Thyroid gland (tissue), 4 donors: Measurements from ENCODE around the gene FMO2. TPM values are rescaled to one million over a fixed set of nuclear protein-coding genes. Genes with fewer than 3 reads are reported as not detected.
A peak's percentile ranks its signal among the peaks of the same experiment; 100 is the strongest.

Experiments used
- DNase-seq, 2 donors: peaks; one replicate each; pipeline ENCODE4 v3.0.0-alpha.2; 2019
- H3K27ac ChIP-seq, 3 donors: fragments of 200-600 bp; sonication (generic); 1 replicate in 2 of 3; 2 replicates in 1 of 3; pipeline ENCODE4 v1.5.1; 2016 to 2019; ENCODE audit warnings: mild to moderate bottlenecking in 1 of 3, moderate library complexity in 1 of 3
- H3K27me3 ChIP-seq: fragments of 200-600 bp; sonication (generic); one replicate; pipeline ENCODE4 v1.5.1; 2019
- H3K36me3 ChIP-seq, 2 donors: fragments of 200-600 bp; sonication (generic); one replicate each; pipeline ENCODE4 v1.5.1; 2016 to 2019
- H3K4me1 ChIP-seq, 2 donors: fragments of 200-600 bp; sonication (generic); one replicate each; pipeline ENCODE4 v1.5.1; 2017 to 2019
- H3K4me3 ChIP-seq, 3 donors: fragments of 200-600 bp; sonication (generic); replicated peaks in 1 of 3; 1 replicate in 2 of 3; 2 replicates in 1 of 3; pipeline ENCODE4 v1.5.1; 2016; ENCODE audit warnings: mild to moderate bottlenecking in 1 of 3
- H3K9me3 ChIP-seq: fragments of 200-600 bp; sonication (generic); one replicate; pipeline ENCODE4 v1.5.1; 2017
- CTCF ChIP-seq, 6 experiments: fragments of 200-600 bp in 3 of 6; fragments of 450-650 bp in 3 of 6; sonication (generic) in 3 of 6; IDR thresholded peaks; one replicate each; pipeline ENCODE4 v1.5.1; 2016 to 2019; ENCODE audit warnings: antibody characterized with exemption in 6 of 6, mild to moderate bottlenecking in 2 of 6, inconsistent platforms in 1 of 6, moderate library complexity in 1 of 6
- POLR2A ChIP-seq, 2 donors: fragments of 450-650 bp; IDR thresholded peaks; one replicate each; pipeline ENCODE4 v1.6.1; 2017; ENCODE audit warnings: antibody characterized with exemption in 2 of 2, mild to moderate bottlenecking in 2 of 2, moderate library complexity in 1 of 2
- WGBS, 2 donors: methylation state at CpG; one replicate each; pipeline ENCODE4 v1.1.5; 2017; 5-methylcytosine and 5-hydroxymethylcytosine counted together
- intact Hi-C: fragments of 100-400 bp; cut with DNase I; formaldehyde crosslinking; loops from one replicate; pipeline ENCODE4 v1.15.1; 2023
- total RNA-seq, 4 donors: library from RNA; depleted of rRNA; stranded (reverse); fragments of >200 nt; gene quantifications; one replicate each; pipeline ENCODE4 v1.2.3, GENCODE V29; 2016

The FMO2 gene
- total RNA-seq, 4 donors from 2014 or later: 13.8 to 128 (median 14.5) TPM

DNA sequence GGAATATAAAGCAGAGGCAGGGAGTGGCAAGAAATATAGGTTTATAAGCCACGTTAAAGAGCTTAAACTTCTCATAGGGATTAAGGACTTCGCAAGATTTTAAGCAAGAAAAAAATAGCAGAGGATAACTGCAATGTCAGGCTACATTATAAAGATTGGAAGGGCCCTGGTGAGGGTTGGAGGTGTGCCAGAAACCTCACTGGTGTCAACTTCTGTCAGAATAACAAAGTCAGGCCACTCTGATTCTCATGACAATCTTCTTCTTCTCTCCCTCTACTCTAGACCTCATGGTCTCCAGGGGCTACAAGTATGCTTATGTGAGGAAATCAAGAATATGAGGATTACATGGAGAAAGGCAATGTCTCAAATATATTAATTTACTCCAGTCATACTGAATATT, 32.6 kb upstream of the FMO2 start:
- Histone ChIP-seq H3K27me3 (no peaks in the 10 kb centered on the region), H3K4me1 (no peaks in the 10 kb centered on the region), H3K27ac (no peak overlapping the region), H3K36me3 (no peaks in the 10 kb centered on the region), H3K9me3 (no peaks in the 10 kb centered on the region), H3K4me3 (no peak overlapping the region)
- intact Hi-C loops: no loop called here
- TF ChIP-seq CTCF (IDR thresholded peaks at IDR 0.05): no peak
- peak; percentile 4 to 8 for DNase-seq
- WGBS, 2 donors: 75 to 78% methylated on average over 2 of the region's 2 CpGs

DNA sequence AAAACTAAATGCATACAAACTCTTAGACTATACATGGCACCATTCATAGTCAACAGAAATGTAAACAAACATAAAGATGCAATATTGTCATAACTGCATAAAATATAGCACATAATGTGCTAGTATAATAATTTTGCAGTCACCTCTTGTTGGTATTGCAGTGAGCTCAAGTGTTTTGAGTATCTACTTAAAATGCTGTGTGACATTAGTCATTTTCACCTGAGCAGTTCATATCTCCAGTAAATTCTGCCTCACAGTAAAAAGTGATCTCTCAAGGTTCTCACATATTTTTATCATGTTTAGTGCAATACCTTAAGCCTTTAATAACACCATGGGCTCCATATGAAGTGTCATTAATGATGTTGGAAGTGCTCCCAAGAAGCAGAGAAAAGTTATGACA, 29.6 kb upstream of the FMO2 start:
- Histone ChIP-seq H3K4me3 (no peak overlapping the region), H3K36me3 (no peaks in the 10 kb centered on the region), H3K9me3 (no peaks in the 10 kb centered on the region), H3K27me3 (no peaks in the 10 kb centered on the region), H3K27ac (no peak overlapping the region), H3K4me1 (no peaks in the 10 kb centered on the region)
- no peak for DNase-seq
- intact Hi-C loops: no loop called here
- TF ChIP-seq POLR2A (IDR thresholded peaks at IDR 0.05): no peak

GRCh38 chr1:171158096-171158495, 27.0 kb upstream of the FMO2 start:
- no peak for DNase-seq
- Histone ChIP-seq H3K9me3 (no peaks in the 10 kb centered on the region), H3K36me3 (no peaks in the 10 kb centered on the region), H3K4me3 (no peak overlapping the region), H3K27ac (no peak overlapping the region), H3K4me1 (no peaks in the 10 kb centered on the region), H3K27me3 (no peaks in the 10 kb centered on the region)
- WGBS, 2 donors: 81 to 83% methylated on average over 5 of the region's 5 CpGs
- TF ChIP-seq CTCF (IDR thresholded peaks at IDR 0.05) (no peak), POLR2A (IDR thresholded peaks at IDR 0.05) (no peak)
- intact Hi-C loops: no loop called here

DNA sequence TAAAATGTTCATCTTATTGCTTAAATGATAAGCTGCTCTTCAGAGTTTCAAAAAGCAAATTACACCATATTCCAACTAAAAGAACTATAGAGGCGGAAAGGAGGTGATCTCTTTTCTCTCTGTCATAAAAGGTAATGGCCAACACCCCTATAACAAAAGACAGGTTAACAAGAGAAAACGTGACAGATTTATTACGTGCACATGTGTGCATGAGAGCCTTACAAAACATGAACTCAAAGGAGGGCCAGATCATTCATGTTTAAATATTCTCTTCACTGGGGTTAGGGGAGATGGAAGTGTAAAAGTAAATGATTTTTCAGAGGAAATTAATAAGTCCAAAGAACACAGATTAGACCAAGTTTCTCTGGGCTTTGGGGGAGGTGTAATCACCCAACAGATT, 26.5 kb upstream of the FMO2 start:
- Histone ChIP-seq H3K27ac (no peak overlapping the region), H3K27me3 (no peaks in the 10 kb centered on the region), H3K4me1 (no peaks in the 10 kb centered on the region), H3K9me3 (no peaks in the 10 kb centered on the region), H3K36me3 (no peaks in the 10 kb centered on the region), H3K4me3 (no peak overlapping the region)
- intact Hi-C loops: no loop called here
- DNase-seq: no peak
- TF ChIP-seq POLR2A (IDR thresholded peaks at IDR 0.05): no peak
- TF ChIP-seq CTCF (IDR thresholded peaks at IDR 0.05): no peak
- WGBS, 2 donors: 85 to 88% methylated on average over 3 of the region's 3 CpGs

GRCh38 chr1:171159148-171159547, 26.0 kb upstream of the FMO2 start:
- no peaks in the 10 kb centered on the region for H3K9me3 ChIP-seq
- H3K27ac ChIP-seq: no peak overlapping the region
- no peak for DNase-seq
- 82 to 85% methylated on average over 2 of the region's 2 CpGs for WGBS, 2 donors
- H3K36me3 ChIP-seq: no peaks in the 10 kb centered on the region
- no peaks in the 10 kb centered on the region for H3K4me1 ChIP-seq
- TF ChIP-seq POLR2A (IDR thresholded peaks at IDR 0.05) (no peak), CTCF (IDR thresholded peaks at IDR 0.05) (no peak)
- no peaks in the 10 kb centered on the region for H3K27me3 ChIP-seq
- intact Hi-C loops: no loop called here
- no peak overlapping the region for H3K4me3 ChIP-seq

- Histone ChIP-seq H3K4me3 (no peak overlapping the region), H3K4me1 (no peaks in the 10 kb centered on the region), H3K27me3 (no peaks in the 10 kb centered on the region), H3K27ac (no peak overlapping the region), H3K9me3 (no peaks in the 10 kb centered on the region), H3K36me3 (no peaks in the 10 kb centered on the region)
- no peak for TF ChIP-seq POLR2A (IDR thresholded peaks at IDR 0.05)
- no peak for TF ChIP-seq CTCF (IDR thresholded peaks at IDR 0.05)
- WGBS, 2 donors: 73 to 76% methylated on average over 3 of the region's 3 CpGs
- no peak for DNase-seq
- intact Hi-C loops: no loop called here
Measured at GRCh38 chr1:171160211-171160610, 24.9 kb upstream of the FMO2 start.
